Esophagus squamous epithelium (tissue), 4 donors: Measurements from ENCODE around the gene WHRN.

Experiments
- POLR2A ChIP-seq, 4 donors: fragments of 450-650 bp; IDR thresholded peaks; one replicate each; pipeline ENCODE4 v1.6.1; 2017; ENCODE audit warnings: antibody characterized with exemption in 4 of 4, mild to moderate bottlenecking in 4 of 4, moderate library complexity in 3 of 4
- TF ChIP-seq, protein P1 (sequence below), 6 experiments: fragments of 450-650 bp in 4 of 6; fragments of 200-600 bp in 2 of 6; sonication (generic) in 2 of 6; IDR thresholded peaks; one replicate each; pipeline ENCODE4 v1.5.1; 2016 to 2019; ENCODE audit warnings: antibody characterized with exemption in 6 of 6, mild to moderate bottlenecking in 4 of 6, moderate library complexity in 4 of 6

DNA sequence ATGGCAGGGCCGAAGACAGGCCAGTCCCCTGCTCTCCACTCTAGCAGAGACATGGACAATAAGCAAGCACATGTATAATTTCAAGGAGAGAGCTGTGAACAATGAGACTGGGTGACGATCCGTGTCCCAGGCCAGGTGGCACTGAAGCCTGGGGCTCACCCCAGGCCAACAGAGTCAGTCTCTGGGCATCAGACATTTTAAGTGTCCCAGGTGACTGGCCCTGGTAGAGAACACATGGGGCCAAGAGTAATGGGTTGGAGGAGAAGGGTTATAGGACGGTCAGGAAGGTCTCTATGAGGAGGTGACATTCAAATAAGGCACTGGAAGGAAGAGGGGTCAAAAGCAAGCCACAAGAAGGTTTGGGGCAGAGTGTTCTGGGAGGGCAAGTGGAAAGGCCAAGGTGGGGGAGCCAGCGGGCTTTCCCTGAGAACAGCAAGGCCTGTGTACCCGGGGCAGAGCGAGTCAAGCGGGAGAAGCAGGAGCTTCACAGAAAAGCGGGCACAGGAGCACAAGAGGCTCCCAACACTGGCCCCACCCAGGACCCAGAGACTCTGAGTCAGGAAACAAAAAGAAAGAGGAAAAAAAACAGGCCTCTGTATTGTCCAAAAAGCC lies 116.4 kb downstream of the WHRN start:
- TF ChIP-seq, protein P1, sequence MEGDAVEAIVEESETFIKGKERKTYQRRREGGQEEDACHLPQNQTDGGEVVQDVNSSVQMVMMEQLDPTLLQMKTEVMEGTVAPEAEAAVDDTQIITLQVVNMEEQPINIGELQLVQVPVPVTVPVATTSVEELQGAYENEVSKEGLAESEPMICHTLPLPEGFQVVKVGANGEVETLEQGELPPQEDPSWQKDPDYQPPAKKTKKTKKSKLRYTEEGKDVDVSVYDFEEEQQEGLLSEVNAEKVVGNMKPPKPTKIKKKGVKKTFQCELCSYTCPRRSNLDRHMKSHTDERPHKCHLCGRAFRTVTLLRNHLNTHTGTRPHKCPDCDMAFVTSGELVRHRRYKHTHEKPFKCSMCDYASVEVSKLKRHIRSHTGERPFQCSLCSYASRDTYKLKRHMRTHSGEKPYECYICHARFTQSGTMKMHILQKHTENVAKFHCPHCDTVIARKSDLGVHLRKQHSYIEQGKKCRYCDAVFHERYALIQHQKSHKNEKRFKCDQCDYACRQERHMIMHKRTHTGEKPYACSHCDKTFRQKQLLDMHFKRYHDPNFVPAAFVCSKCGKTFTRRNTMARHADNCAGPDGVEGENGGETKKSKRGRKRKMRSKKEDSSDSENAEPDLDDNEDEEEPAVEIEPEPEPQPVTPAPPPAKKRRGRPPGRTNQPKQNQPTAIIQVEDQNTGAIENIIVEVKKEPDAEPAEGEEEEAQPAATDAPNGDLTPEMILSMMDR (IDR thresholded peaks at IDR 0.05) = no peak
- no peak for TF ChIP-seq POLR2A (IDR thresholded peaks at IDR 0.05)
